HUES6 (cell line): ENCODE results near the gene DCBLD1.

Source experiments
- H3K27ac ChIP-seq: 2 replicates; pipeline ENCODE4 v1.7.0; 2013; ENCODE audit warnings: low read depth, mild to moderate bottlenecking, low read length, inconsistent platforms
- H3K27me3 ChIP-seq: 2 replicates; pipeline ENCODE4 v1.6.1; 2013; ENCODE audit warnings: low read length; ENCODE audit not compliant: control insufficient read depth, insufficient read depth
- H3K36me3 ChIP-seq: 2 replicates; pipeline ENCODE4 v1.6.1; 2013; ENCODE audit warnings: low read length; ENCODE audit not compliant: control insufficient read depth, insufficient read depth
- H3K4me1 ChIP-seq: 2 replicates; pipeline ENCODE4 v1.6.1; 2013; ENCODE audit warnings: low read length; ENCODE audit not compliant: control insufficient read depth, insufficient read depth
- H3K4me3 ChIP-seq: 2 replicates; pipeline ENCODE4 v1.5.1; 2013; ENCODE audit warnings: low read depth, low read length
- H3K9ac ChIP-seq: one replicate; pipeline ENCODE4 v1.6.1; 2013; ENCODE audit warnings: mild to moderate bottlenecking, low read length
- H3K9me3 ChIP-seq: 2 replicates; pipeline ENCODE4 v1.6.1; 2013; ENCODE audit warnings: low read depth, low read length; ENCODE audit not compliant: control insufficient read depth, insufficient read depth

Gene DCBLD1

DNA sequence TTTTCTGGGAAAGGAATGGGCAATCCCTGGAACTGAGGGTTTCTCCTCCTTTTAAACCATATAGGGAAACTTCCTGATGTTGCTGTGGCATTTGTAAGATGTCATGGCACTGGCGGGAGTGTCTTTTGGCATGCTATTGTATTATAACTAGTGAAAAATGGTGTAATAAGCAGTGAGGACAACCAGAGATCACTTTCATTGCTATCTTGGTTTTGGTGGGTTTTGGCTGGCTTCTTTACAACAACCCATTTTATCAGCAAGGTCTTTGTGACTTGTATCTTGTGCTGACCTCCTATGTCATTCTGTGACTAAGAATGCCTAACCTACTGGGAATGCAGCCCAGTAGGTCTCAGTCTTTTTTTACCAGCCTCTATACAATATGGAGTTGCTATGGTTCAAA, 9.1 kb upstream of the DCBLD1 start:
- Histone ChIP-seq H3K4me1 (peaks cover 9% of the 10 kb centered on the region), H3K9ac (no peak overlapping the region), H3K36me3 (no peaks in the 10 kb centered on the region), H3K27me3 (no peaks in the 10 kb centered on the region), H3K4me3 (no peak overlapping the region), H3K9me3 (no peaks in the 10 kb centered on the region), H3K27ac (no peak overlapping the region)

DNA sequence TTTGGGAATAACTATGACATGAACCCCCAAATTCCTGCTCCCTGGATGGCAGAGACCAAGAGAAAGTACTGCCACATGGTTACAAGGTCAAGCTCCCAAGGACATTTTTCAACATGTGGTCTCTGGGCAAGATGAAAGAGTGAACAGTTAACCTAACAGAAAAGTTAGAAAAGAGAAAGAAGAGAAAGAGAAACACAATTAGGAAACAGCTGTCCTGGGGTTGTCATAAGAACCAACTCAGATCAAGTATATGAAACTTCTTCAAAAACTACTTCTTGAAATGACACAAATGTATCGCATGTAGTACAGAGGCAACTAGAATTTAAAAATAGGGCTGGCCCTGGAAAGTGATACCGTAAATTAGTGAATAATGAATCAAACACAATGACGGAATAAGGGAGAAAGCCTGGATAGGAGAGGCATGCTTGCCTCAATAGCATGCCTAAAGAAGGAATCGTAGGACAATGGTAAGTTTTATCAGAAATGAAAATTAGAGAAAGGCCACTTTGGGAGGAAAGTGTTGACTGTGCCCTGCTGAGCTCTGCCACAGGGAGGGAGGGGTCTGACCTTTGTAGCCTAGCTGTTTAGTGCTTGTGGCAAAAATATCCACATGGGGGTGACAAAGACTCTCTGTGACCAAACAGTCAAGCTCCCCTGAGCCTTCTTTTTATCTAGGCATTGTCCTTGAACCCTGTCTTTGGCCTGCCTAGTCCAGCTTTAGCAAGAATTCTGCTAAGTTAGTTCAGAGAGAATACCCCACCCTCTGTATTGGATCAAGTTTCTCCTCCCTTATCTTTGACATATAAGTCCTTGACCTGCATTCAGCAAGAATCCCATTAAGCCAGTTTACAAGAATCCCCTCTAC, 4.3 kb upstream of the DCBLD1 start:
- Histone ChIP-seq H3K27me3 (peaks cover 22% of the 10 kb centered on the region), H3K36me3 (no peaks in the 10 kb centered on the region), H3K9me3 (no peaks in the 10 kb centered on the region), H3K9ac (no peak overlapping the region), H3K4me1 (peaks cover 20% of the 10 kb centered on the region), H3K27ac (no peak overlapping the region), H3K4me3 (no peak overlapping the region)

DNA sequence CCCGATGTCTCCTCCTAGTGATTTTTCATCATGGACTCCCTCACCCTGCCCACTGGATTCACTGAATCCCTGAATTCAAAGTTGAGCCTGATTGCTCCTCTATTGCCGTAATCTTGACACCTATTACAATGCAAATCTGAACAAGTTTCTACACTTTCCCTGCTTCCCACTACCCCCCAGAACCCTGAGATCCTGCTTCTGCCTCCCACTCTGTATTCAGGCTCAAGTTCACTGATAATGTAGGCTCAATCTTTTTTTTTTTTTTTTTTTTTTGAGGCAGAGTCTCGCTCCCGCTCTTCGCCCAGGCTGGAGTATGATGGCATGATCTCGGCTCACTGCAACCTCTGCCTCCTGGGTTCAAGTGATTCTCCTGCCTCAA, 3.6 kb upstream of the DCBLD1 start:
- Histone ChIP-seq H3K4me3 (no peak overlapping the region), H3K27ac (no peak overlapping the region), H3K27me3 (peaks cover 22% of the 10 kb centered on the region), H3K36me3 (no peaks in the 10 kb centered on the region), H3K9ac (no peak overlapping the region), H3K9me3 (no peaks in the 10 kb centered on the region), H3K4me1 (peaks cover 20% of the 10 kb centered on the region)

DNA sequence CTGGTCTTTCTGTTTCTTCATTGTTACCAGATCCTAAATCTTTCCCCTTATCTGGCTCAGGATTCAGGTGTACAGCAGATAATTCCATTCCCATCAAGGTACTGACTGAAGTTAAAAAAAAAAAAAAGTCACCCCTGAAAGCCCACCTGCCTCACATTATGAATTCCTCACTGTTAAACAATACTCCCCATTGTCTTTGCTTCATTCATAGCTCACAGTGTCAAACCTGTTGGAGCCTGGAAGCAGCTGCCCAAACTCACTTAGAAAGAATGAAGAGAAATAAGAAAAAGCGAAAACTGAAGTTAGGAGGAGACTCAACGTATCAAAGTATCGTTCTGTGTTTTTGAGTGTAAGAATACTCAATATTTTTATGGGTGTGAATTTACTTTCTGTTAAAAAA, 1.8 kb upstream of the DCBLD1 start:
- Histone ChIP-seq H3K9me3 (no peaks in the 10 kb centered on the region), H3K36me3 (no peaks in the 10 kb centered on the region), H3K27me3 (peaks cover 22% of the 10 kb centered on the region), H3K27ac (no peak overlapping the region), H3K4me3 (no peak overlapping the region), H3K9ac (no peak overlapping the region), H3K4me1 (peaks cover 20% of the 10 kb centered on the region)

DNA sequence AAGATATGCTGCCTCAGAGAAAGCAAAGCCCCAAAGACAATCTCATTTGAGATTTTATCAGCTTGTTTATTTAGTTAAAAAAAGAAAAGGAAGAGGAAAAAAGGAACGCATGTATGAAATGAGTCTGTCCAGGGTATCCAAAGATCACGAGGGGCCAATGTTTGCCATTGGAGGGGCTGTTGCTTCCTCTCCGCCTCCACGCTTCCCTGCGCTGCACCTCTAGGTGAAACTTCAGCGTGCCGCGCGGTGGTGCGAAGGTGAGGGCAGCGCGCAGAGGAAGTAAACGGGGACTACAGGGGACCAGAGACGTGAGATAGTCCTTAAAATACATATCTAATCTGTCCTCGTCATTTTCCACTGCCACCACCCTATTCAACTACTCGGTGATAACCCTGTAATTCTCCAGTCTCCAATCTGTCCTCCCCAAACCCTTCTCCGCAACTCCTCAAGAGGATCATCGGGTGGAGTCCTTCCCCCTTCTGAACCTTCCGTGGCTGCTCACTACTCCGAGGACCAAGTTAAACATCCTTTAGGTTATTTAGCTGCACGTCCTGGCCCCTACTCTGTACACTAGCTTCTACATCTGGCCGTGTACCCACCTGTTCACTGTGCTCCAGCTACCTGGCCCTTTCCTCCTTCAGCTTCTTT, 1.1 kb upstream of the DCBLD1 start:
- no peak overlapping the region for H3K9ac ChIP-seq

DNA sequence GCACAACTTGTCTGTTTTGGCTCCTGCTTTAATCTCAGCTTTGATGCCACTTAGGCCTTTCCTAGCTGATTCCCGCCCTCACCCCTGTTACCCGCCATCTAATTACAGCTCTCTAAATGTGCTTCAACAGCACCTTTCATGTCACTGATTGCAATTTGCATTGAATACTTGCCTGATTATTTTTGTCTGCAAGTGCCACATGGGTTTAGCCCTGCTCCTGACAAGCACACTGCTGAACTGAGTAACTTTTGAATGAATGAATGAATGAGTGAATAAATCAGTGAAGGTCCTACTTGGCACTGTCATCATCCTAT, 591 bp upstream of the DCBLD1 start:
- Histone ChIP-seq H3K27ac (no peak overlapping the region), H3K27me3 (peaks cover 22% of the 10 kb centered on the region), H3K9ac (no peak overlapping the region), H3K9me3 (peaks cover 6% of the 10 kb centered on the region), H3K4me3 (peak overlapping the region; percentile 83), H3K36me3 (peaks cover 5% of the 10 kb centered on the region; the same call in 1 of the 2 replicates), H3K4me1 (peaks cover 20% of the 10 kb centered on the region)

More for the DNA sequence above, 1.1 kb upstream of the DCBLD1 start:
- Histone ChIP-seq H3K9me3 (peaks cover 1% of the 10 kb centered on the region; the same call in 1 of the 2 replicates), H3K4me1 (peaks cover 20% of the 10 kb centered on the region), H3K27me3 (peaks cover 22% of the 10 kb centered on the region), H3K36me3 (peaks cover 2% of the 10 kb centered on the region; the same call in 1 of the 2 replicates), H3K4me3 (peak overlapping the region; percentile 83), H3K27ac (no peak overlapping the region)

DNA sequence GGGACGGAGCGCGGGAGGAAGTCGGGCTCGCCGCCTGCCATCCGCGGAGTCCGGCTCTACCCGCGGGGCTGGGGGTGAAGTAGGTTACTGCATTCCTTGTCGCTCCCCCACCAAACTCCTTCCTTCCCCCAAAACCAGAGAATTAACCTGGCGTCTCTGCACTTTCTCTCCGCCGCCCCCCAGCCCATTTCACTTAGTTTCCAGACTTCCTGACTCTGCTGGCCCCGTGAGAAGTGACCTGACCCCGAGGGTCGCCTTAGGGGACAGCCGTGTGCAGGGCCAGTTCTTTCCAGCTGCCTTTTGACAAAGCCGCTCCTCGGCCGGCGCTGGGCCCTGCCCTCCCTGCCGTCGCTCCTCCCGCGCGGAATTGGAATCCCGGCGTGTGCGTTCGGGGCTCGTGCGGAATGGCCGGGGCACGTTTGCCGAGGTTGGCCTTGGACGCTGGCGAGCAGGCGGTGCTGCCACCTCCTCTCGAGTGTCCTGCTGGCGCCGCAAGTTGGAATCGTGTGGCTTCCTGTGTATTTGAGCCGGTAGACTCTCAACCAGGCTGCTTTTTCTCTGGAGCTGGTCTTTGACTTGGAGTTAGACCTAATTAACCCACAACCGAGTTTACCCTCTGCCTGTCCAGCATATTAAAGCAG, 650 bp downstream of the DCBLD1 start:
- Histone ChIP-seq H3K27me3 (peaks cover 22% of the 10 kb centered on the region), H3K36me3 (peaks cover 8% of the 10 kb centered on the region; the same call in 1 of the 2 replicates), H3K9ac (peak overlapping the region; percentile 81), H3K9me3 (peaks cover 10% of the 10 kb centered on the region), H3K4me3 (peak overlapping the region; percentile 83), H3K27ac (no peak overlapping the region; the same call in 1 of the 2 replicates), H3K4me1 (peaks cover 14% of the 10 kb centered on the region)

DNA sequence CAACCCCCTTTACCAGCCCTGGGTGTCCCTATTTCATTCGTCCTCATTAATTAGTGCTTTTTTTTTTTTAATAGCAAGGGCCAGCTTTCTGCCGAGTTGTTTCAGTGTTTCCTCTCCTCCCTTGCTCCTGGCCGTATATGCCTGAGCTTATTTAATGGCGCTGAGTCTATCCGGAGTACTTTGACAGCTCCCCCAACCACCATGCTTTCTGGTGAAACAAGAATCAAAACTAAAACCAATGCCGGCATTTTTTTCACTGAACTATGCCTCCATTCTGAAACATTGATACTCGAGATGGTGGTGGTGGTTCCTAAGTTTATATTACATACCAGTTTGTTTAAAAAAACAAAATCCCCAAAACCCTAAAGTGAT, 1.2 kb downstream of the DCBLD1 start:
- Histone ChIP-seq H3K27me3 (peaks cover 22% of the 10 kb centered on the region), H3K4me3 (peak overlapping the region; percentile 83), H3K36me3 (peaks cover 8% of the 10 kb centered on the region; the same call in 1 of the 2 replicates), H3K4me1 (peaks cover 9% of the 10 kb centered on the region), H3K9ac (peak overlapping the region; percentile 81), H3K27ac (no peak overlapping the region; the same call in 1 of the 2 replicates), H3K9me3 (peaks cover 10% of the 10 kb centered on the region)

DNA sequence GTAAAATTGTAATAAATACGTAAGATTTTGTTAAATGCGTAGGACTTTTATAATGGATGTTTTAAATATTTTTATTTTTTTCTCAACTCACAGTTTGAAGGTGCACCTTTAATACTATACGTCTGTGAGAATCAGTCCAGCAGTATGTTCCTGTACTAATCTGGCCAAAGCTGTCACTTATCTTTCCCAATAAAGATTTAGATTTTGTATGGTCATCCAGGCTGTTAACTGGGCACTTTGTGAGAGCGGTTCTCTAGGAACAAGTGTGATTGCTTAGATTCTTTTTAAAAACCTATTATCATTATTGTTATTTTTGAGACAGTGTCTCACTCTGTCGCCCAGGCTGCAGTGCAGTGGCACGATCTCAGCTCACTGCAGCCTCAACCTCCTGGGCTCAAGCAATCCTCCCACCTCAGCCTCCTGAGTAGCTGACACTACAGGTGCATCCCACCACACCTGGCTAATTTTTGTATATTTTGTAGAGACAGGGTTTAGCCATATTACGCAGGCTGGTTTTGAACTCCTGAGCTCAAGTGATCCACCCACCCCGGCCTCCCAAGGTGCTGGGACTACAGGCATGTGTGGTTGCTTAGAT, 1.7 kb downstream of the DCBLD1 start:
- H3K4me3 ChIP-seq, result peak overlapping the region; percentile 83
- H3K9me3 ChIP-seq, result peaks cover 10% of the 10 kb centered on the region
- H3K9ac ChIP-seq, result no peak overlapping the region
- H3K4me1 ChIP-seq, result peaks cover 7% of the 10 kb centered on the region; the same call in 1 of the 2 replicates
- peaks cover 8% of the 10 kb centered on the region; the same call in 1 of the 2 replicates for H3K36me3 ChIP-seq
- H3K27ac ChIP-seq, result no peak overlapping the region
- peaks cover 22% of the 10 kb centered on the region for H3K27me3 ChIP-seq

DNA sequence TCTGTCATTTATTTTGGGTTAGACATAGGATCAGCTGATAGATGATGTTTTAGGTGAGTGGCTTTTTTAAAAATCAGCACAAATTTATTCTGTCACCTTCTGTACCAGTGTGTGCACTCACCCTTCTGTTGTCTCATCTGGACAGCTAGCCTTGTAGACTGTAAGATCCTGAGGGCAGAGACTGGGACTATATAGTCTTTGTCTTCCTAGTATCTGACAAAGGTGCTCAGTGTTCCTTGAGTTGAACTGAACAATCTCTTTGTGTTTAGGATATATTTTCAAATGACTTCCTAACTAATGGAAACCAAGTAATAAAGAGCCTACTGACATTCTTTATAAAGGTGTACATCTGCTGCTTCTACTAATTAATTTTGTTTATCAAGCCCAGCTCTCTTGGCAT, 3.0 kb downstream of the DCBLD1 start:
- peaks cover 19% of the 10 kb centered on the region for H3K27me3 ChIP-seq
- H3K9ac ChIP-seq, result no peak overlapping the region
- no peak overlapping the region for H3K27ac ChIP-seq
- peaks cover 8% of the 10 kb centered on the region; the same call in 1 of the 2 replicates for H3K36me3 ChIP-seq
- H3K4me3 ChIP-seq, result no peak overlapping the region
- H3K4me1 ChIP-seq, result peaks cover 7% of the 10 kb centered on the region; the same call in 1 of the 2 replicates
- H3K9me3 ChIP-seq, result peaks cover 10% of the 10 kb centered on the region
